Occipital lobe (tissue), 2 donors: Measurements from ENCODE around the gene GFER. TPM values are rescaled to one million over a fixed set of nuclear protein-coding genes. Genes with fewer than 3 reads are reported as not detected.

Experiments
- small RNA-seq: library from RNA; depleted of rRNA; stranded (forward); fragments of <200 nt; gene quantifications from one replicate; pipeline ENCODE3, GENCODE V24; 2014
- total RNA-seq: library from RNA; depleted of rRNA; stranded (reverse); fragments of >200 nt; gene quantifications from one replicate; pipeline ENCODE4 v1.2.3, GENCODE V29; 2014

Gene GFER
- total RNA-seq, 1 donor from 2014 or later, result 10.9 TPM

Small RNA genes within 50 kb of the gene (small RNA-seq; reads per million reads assigned to genes)
- gene AC005363.2 (not detected), gene RN7SL219P (not detected), gene SNORA10 (not detected), gene SNORA64 (not detected)

Other genes starting within 250 kb of the GFER start
- gene NME3, start 212.7 kb upstream of the GFER start, total RNA-seq, result 26.2 TPM
- gene EME2, start 211.4 kb upstream of the GFER start, total RNA-seq, result 6.9 TPM
- 30.6 TPM for gene MRPS34, start 211.1 kb upstream of the GFER start, total RNA-seq
- 60.5 TPM for gene SPSB3, start 201.6 kb upstream of the GFER start, total RNA-seq
- 37.9 TPM for gene NUBP2, start 201.2 kb upstream of the GFER start, total RNA-seq
- not detected for gene IGFALS, start 190.5 kb upstream of the GFER start, total RNA-seq
- 49.1 TPM for gene HAGH, start 157.4 kb upstream of the GFER start, total RNA-seq
- gene FAHD1, start 157.0 kb upstream of the GFER start, total RNA-seq, result 63.6 TPM
- not detected for gene MEIOB, start 112.0 kb upstream of the GFER start, total RNA-seq
- gene HS3ST6, start 65.8 kb upstream of the GFER start, total RNA-seq, result not detected
- gene MSRB1, start 41.0 kb upstream of the GFER start, total RNA-seq, result 3.6 TPM
- gene RPL3L, start 29.5 kb upstream of the GFER start, total RNA-seq, result not detected
- 63.9 TPM for gene NDUFB10, start 24.7 kb upstream of the GFER start, total RNA-seq
- 1,574 TPM for gene RPS2, start 19.4 kb upstream of the GFER start, total RNA-seq
- gene RNF151, start 17.3 kb upstream of the GFER start, total RNA-seq, result not detected
- 12.0 TPM for gene TBL3, start 12.1 kb upstream of the GFER start, total RNA-seq
- 0.78 TPM for gene NOXO1, start 2.7 kb upstream of the GFER start, total RNA-seq
- 81.3 TPM for gene SYNGR3, start 5.8 kb downstream of the GFER start, total RNA-seq
- gene ZNF598, start 25.6 kb downstream of the GFER start, total RNA-seq, result 5.5 TPM
- gene NPW, start 35.6 kb downstream of the GFER start, total RNA-seq, result not detected
- 9.8 TPM for gene NHERF2, start 42.7 kb downstream of the GFER start, total RNA-seq
- 20.3 TPM for gene NTHL1, start 63.6 kb downstream of the GFER start, total RNA-seq
- 47.3 TPM for gene TSC2, start 63.8 kb downstream of the GFER start, total RNA-seq
- 70.3 TPM for gene PKD1, start 151.7 kb downstream of the GFER start, total RNA-seq
- 5.8 TPM for gene RAB26, start 164.4 kb downstream of the GFER start, total RNA-seq
- 35.6 TPM for gene TRAF7, start 171.6 kb downstream of the GFER start, total RNA-seq
- gene CASKIN1, start 212.4 kb downstream of the GFER start, total RNA-seq, result 23.6 TPM
- gene MLST8, start 221.3 kb downstream of the GFER start, total RNA-seq, result 10.5 TPM
- gene BRICD5, start 226.7 kb downstream of the GFER start, total RNA-seq, result 3.7 TPM
- 10.1 TPM for gene PGP, start 230.6 kb downstream of the GFER start, total RNA-seq
- gene E4F1, start 239.4 kb downstream of the GFER start, total RNA-seq, result 27.3 TPM